Body of pancreas (tissue), 4 donors: ENCODE data around the gene CELSR3.

Source experiments
- CTCF ChIP-seq, 7 experiments: fragments of 450-650 bp in 4 of 7; fragments of 200-600 bp in 3 of 7; sonication (generic) in 3 of 7; IDR thresholded peaks; one replicate each; pipeline ENCODE4 v1.5.1; 2016 to 2019; ENCODE audit warnings: antibody characterized with exemption in 7 of 7
- POLR2A ChIP-seq, 3 donors: fragments of 450-650 bp; IDR thresholded peaks; one replicate each; pipeline ENCODE4 v1.6.1; 2016; ENCODE audit warnings: antibody characterized with exemption in 3 of 3, mild to moderate bottlenecking in 2 of 3

GRCh38 chr3:48648188-48648850 is 14.4 kb downstream of the CELSR3 start:
- TF ChIP-seq CTCF (IDR thresholded peaks at IDR 0.05) (no peak), POLR2A (IDR thresholded peaks at IDR 0.05) (no peak)
